ENCODE data around the gene SPOCK1.

GRCh38 chr5:137409736-137410135 is 89.4 kb downstream of the SPOCK1 start:
- TF ChIP-seq EP300 (IDR thresholded peaks at IDR 0.05) (no peak), CTCF (IDR thresholded peaks at IDR 0.05) (no peak), POLR2AphosphoS5 (IDR thresholded peaks at IDR 0.05) (no peak), POLR2A (IDR thresholded peaks at IDR 0.05) (no peak)
